Head of caudate nucleus (tissue), 42 donors: ENCODE results near the gene PSMA5.
A peak's percentile ranks its signal among the peaks of the same experiment; 100 is the strongest.

ENCODE experiments used
- DNase-seq, 42 donors: peaks; one replicate each; pipeline versions ENCODE4 v3.0.0 to v3.0.0-alpha.2; 2020 to 2021; ENCODE audit warnings: mixed read lengths in 7 of 42
- intact Hi-C: fragments of 100-400 bp; cut with DNase I; formaldehyde crosslinking; loops from one replicate; pipeline ENCODE4 v1.15.0; 2022

PSMA5 gene

DNA sequence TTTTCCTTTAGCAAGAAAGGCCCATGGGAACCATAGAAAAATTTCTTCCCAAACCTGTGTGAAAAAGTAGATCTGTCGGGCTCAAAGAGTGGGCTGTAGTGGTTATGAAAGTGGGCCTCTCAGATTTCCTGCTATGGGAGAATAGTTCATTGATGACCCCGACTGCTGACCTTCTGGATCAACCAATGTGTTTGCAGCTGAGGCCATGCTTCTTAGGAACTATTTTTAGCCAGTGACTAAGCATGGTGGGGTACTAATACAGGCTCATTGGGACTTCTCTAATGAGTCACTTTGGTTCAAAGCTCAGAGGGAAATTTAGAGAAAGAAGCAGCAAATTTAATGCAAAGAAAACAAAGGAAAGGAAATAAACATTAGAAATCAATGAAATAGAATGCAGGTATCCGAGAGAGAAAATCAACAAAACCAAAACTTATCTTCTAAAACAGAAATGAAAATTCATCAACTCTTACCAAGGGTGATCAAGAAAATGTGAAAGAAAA is 12.6 kb upstream of the PSMA5 start:
- intact Hi-C loops, result no loop called here
- DNase-seq, result no peak

DNA sequence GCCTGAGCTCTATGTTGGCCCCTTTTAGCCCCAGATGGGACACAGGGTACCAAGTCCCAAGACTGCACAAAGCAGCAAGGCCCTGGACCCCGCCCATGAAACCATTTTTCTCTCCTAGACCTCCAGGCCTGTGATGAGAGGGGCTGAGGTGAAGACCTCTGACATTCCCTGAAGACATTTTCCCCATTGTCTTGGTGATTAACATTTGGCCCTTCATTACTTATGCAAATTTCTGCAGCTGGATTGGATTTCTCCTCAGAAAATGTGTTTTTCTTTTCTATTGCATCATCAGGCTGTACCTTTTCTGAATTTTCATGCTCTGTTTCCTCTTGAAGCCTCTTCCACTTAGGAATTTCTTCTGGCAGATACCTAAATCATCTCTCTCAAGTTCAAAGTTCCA is 8.2 kb upstream of the PSMA5 start:
- no peak for DNase-seq

GRCh38 chr1:109433322-109433721 is 7.1 kb upstream of the PSMA5 start:
- intact Hi-C loops, result no loop called here

More for the DNA sequence above, 8.2 kb upstream of the PSMA5 start:
- intact Hi-C loops, result no loop called here

DNA sequence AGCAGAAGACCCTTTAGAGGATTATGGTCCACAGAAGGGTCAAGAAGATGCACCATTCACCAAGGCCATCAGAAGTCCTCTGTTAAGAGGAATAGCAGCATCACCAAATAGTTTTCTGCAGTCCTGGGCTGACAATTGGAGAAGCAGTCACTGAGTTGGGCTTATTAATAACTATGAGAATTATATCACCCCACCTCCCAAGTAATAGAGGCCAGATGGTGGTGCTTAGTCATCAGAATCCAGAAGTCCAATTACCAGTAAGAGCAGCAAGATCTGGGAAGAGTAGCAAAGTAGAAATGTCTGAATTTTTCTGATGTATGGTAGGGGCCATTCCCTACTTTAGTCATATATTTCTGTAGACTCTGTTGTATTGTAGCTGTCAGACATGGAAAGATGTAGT is 6.1 kb upstream of the PSMA5 start:
- intact Hi-C loops, result no loop called here
- DNase-seq, result no peak

More at GRCh38 chr1:109433322-109433721, 7.1 kb upstream of the PSMA5 start:
- DNase-seq, result no peak

DNA sequence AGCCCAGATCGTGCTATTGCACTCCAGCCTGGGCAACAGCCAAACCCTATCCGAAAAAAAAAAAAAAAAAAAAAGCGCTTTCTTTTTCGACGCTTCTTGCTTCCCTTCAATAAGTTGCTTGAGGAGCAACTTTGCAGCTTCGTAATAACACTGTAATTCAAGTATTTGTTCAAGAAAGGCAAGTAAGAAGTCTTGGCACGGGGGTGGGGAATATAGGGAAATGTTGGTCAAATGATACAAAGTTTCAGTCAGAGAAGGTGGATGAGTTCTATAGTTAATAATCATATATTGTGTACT is 871 bp upstream of the PSMA5 start:
- intact Hi-C loops, result loop anchor here (5.0 kb wide), 2 partner anchors 55 to 105 kb away; partner anchors contain the start of gene ATXN7L2
- DNase-seq, result no peak

- DNase-seq, result peak in 4 of 42 donors; percentile 5 to 31 (median 22)
- intact Hi-C loops, result loop anchor here (5.0 kb wide), 2 partner anchors 57 to 107 kb away; partner anchors contain the start of gene ATXN7L2
Measured at GRCh38 chr1:109425391-109426280, 612 bp downstream of the PSMA5 start.

DNA sequence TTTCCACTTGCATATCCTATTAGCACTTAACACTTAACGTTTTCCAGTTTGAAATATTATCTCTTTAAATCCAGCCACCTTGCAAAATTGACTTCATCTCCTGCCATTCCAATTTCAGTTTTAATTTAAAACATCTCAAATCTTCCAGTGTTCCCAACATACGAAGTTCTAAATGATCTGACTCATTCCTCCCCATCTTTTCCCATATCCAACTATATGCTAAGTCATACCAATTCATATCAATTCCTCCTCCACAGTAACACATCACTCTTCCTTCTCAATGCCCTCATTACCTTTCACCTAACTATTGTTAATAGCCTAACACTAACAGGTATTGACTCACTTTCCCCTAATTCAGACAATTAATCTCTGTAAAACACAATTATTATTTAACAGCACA is 2.8 kb downstream of the PSMA5 start:
- intact Hi-C loops, result no loop called here

GRCh38 chr1:109412551-109412950 is 13.7 kb downstream of the PSMA5 start:
- intact Hi-C loops, result no loop called here
- DNase-seq, result no peak

More for the DNA sequence above, 2.8 kb downstream of the PSMA5 start:
- DNase-seq, result no peak

DNA sequence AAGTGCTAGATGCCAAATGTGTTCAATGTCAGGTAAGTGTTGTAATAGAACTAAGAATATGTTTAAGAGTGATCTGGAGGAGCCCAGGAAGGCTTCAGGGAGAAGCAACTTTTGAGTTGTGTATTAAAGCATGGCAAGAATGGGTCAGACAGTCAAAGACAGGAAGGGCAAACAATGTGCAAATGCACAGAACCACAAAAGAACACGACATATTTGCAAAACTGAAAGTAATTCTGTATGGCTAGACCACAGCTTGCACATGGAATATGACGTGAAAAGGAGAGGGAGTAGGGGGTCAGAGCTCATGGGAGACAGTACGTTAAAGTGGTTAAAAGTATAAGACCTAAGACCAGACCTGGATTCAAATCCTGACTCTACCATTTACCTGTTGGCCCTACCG is 21.4 kb downstream of the PSMA5 start:
- intact Hi-C loops, result no loop called here
- DNase-seq, result no peak

GRCh38 chr1:109402025-109402424 is 24.2 kb downstream of the PSMA5 start:
- intact Hi-C loops, result no loop called here
- DNase-seq, result no peak

GRCh38 chr1:109400035-109400655 is 26.1 kb downstream of the PSMA5 start:
- intact Hi-C loops, result no loop called here
- no peak for DNase-seq

DNA sequence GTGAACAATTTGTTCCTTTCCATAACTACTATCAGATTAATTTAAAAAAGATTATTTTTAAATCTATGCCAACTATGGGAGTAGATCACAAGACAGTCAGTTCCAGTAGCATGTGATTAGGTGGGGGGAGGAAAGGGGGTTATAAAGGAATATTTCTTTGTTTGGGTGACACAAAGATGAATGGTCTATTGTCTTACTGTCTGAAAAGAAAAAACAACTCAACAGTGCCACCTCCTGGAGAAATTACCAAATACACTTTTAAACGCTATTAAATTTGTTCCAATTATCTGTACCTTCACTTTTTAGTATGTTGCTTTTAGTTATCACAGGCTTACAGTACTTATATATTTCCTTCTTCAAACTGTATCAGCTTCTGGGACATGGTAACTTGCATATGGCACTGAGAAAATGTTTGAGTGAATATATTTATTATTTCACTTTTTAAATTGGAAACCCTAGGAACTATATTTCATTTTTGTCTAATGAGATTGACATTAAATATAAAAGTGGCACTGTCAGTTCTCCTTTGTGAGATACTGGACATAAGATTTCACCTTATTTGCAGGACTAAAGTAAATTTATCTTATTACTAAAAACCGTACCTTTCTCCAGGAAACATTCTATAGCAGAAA is 26.8 kb downstream of the PSMA5 start:
- peak in 14 of 42 donors; percentile 22 to 87 (median 62) for DNase-seq
- intact Hi-C loops, result loop anchor here (5.0 to 10.0 kb wide), 3 partner anchors 97 to 135 kb away; partner anchors contain the start of gene PSRC1

DNA sequence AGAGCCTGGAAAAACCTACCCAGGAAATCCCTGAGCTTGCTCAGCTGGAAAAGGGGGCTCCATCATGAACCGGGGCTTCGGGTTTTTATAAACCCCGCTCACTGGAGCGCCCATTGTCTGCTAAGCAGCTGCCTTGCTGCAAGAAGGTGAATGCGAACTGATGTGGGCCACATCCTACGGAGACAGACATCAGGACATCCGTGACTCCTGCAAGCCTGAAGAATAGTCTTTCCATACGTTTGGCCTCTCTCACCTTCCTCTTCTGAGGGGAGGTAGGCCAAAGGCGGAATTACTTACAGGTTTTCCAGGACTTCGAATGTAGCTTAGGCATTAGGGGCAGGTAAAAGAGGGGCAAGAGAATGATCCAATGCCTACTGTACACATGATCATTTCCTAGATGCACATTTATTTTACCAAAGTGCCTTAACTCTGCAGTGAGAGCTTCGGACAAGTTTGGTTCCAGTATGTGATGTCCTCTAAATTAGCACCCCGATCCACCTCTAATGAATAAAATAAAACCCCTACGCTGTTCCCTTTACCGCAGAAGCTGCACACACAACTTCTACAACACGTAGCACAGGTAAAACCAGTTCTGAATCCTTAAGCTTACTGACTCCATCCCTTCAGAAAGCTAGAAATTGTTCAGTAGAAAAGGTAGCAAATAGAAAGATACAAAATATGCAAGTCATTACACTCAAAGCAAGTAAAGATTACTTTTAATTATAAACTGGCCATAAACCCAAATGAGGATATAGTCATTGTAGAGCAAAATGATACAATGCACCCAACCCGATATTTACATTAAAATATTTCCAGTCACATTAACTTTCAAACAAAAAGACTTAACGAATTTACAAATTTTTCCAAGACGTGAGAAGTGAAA is 27.7 kb downstream of the PSMA5 start:
- no peak for DNase-seq
- intact Hi-C loops, result loop anchor here (5.0 to 10.0 kb wide), 3 partner anchors 96 to 134 kb away; partner anchors contain the start of gene PSRC1

DNA sequence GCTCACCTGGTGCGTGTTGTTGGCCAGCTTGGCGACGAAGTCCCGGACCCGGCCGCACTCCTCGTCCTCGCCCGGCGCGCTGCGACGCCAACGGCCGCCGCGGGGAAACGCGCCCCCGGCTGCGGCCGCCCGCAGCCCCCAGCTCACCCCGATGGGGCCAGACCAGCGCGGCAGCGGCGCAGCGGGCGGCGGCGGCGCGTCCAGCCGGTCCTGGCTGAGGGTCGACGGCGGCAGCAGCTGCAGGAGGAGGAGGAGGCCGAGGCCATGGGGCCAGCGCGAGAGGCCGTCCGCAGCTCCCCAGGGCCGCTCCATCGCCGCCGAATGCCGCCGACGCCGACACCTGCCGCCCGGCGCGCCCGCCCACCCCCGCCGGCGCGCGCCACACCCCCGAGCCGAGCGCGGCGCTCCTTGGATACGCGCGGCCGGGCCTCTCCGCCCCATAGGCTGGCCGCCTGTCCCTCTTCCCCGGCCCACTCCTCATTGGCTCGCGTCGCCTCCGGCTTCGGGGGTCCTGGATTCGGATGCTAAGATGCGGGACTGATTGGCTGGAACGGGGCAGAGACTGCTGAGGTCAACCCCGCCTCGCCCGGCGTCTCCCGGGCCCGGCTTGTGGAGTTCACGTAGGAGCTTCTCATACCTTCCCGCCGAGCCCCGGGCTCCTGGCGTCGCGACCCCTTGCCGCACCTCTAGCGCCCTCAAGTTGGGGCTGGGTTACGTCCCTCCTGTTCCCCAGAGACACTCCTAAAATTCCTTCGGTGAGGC is 28.5 kb downstream of the PSMA5 start, which contains the start of gene SORT1:
TSS of gene SORT1 (minus strand) at position 338 of the 762 bp plus-strand sequence. CDS start at position 312, 26 bp downstream.
- intact Hi-C loops, result loop anchor here (5.0 to 10.0 kb wide), 3 partner anchors 95 to 133 kb away; partner anchors contain the start of gene PSRC1

GRCh38 chr1:109396871-109397580 is 29.2 kb downstream of the PSMA5 start:
- peak in 11 of 42 donors; percentile 10 to 60 (median 31) for DNase-seq
- intact Hi-C loops, result loop anchor here (5.0 to 10.0 kb wide), 3 partner anchors 95 to 132 kb away; partner anchors contain the start of gene PSRC1

More for the DNA sequence above, 28.5 kb downstream of the PSMA5 start, which contains the start of gene SORT1:
- peak; percentile 89 to 99 (median 97) for DNase-seq

DNA sequence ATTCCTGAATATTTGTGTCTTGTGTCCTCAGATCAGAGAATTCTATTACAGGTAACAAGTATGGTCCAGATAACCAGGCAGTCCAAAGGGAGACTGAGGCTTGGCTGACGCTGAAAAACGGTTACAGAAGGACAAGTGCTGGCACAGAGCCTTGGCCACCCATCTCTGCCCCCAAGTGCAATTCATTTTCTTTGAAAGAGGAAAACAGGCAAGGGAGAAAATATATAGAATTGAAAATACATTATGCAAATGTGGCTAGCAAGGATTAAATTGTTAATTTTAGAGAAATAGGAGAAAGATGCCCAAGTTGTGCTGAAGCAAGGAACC is 29.8 kb downstream of the PSMA5 start:
- intact Hi-C loops, result loop anchor here (5.0 to 10.0 kb wide), 3 partner anchors 94 to 132 kb away; partner anchors contain the start of gene PSRC1
- peak in 28 of 42 donors; percentile 23 to 81 (median 55) for DNase-seq
